ENCODE data around the gene MBOAT1. TPM values are rescaled to one million over a fixed set of nuclear protein-coding genes. Genes with fewer than 3 reads are reported as not detected.

The MBOAT1 gene
- polyA plus RNA-seq, 3 donors = 6.8 to 59.1 (median 8.1) TPM

- Histone ChIP-seq H3K4me1 (ENCODE audit: control insufficient read depth in 1 of 2, insufficient read depth in 2 of 2, low read length in 2 of 2) (peaks cover 11 to 12% of the 10 kb centered on the region in 2 donors), H3K27me3 (ENCODE audit: control insufficient read depth in 2 of 2, insufficient read depth in 2 of 2, low read length in 2 of 2) (no peaks in the 10 kb centered on the region), H3K9ac (ENCODE audit: insufficient read depth, low read length, poor library complexity, severe bottlenecking) (no peak overlapping the region), H3K9me3 (replicated peaks in 1 of 2; ENCODE audit: control insufficient read depth in 1 of 2, insufficient read depth in 1 of 2, low read length in 2 of 2) (peaks cover 0 to 12% of the 10 kb centered on the region in 2 donors), H4K20me1 (ENCODE audit: insufficient read depth, low read length) (no peaks in the 10 kb centered on the region), H3K79me2 (ENCODE audit: insufficient read depth, low read length) (no peaks in the 10 kb centered on the region), H2AFZ (ENCODE audit: insufficient read depth, low read depth, low read length, poor library complexity, severe bottlenecking) (no peak overlapping the region), H3K36me3 (replicated peaks in 1 of 2; ENCODE audit: control insufficient read depth in 1 of 2, insufficient read depth in 2 of 2, low read length in 2 of 2) (no peaks in the 10 kb centered on the region), H3K27ac (ENCODE audit: low read depth in 1 of 2, low read length in 2 of 2) (no peak overlapping the region), H3K4me3 (replicated peaks in 1 of 3; ENCODE audit: low read depth in 2 of 3, low read length in 3 of 3) (no peak overlapping the region), H3K4me2 (replicated peaks; ENCODE audit: extremely low read depth, low read length, poor library complexity, severe bottlenecking) (no peak overlapping the region)
- no peaks in the 10 kb centered on the region for H3K27me3 Mint-ChIP-seq (ENCODE audit: low read depth in 3 of 3)
- TF ChIP-seq CTCF (IDR thresholded peaks at IDR 0.05) = no peak
- no peak for DNase-seq
- no peak overlapping the region for H3K27ac Mint-ChIP-seq
- H3K36me3 Mint-ChIP-seq = no peaks in the 10 kb centered on the region
- WGBS (ENCODE audit: insufficient coverage) = 67% methylated on average over 6 of the region's 7 CpGs
- H3K9me3 Mint-ChIP-seq = peaks cover 0 to 18% (median 3%) of the 10 kb centered on the region in 7 donors
- H3K4me1 Mint-ChIP-seq = peaks cover 9% of the 10 kb centered on the region
- no peak overlapping the region for H3K4me3 Mint-ChIP-seq
- intact Hi-C loops (cut with micrococcal nuclease) = no loop called here
Measured at GRCh38 chr6:20260360-20260759, 48.1 kb upstream of the MBOAT1 start.

- Histone ChIP-seq H3K4me1 (ENCODE audit: control insufficient read depth in 1 of 2, insufficient read depth in 2 of 2, low read length in 2 of 2) (peaks cover 11 to 12% of the 10 kb centered on the region in 2 donors), H4K20me1 (ENCODE audit: insufficient read depth, low read length) (no peaks in the 10 kb centered on the region), H3K4me2 (replicated peaks; ENCODE audit: extremely low read depth, low read length, poor library complexity, severe bottlenecking) (no peak overlapping the region), H3K79me2 (ENCODE audit: insufficient read depth, low read length) (no peaks in the 10 kb centered on the region), H3K36me3 (replicated peaks in 1 of 2; ENCODE audit: control insufficient read depth in 1 of 2, insufficient read depth in 2 of 2, low read length in 2 of 2) (no peaks in the 10 kb centered on the region), H3K4me3 (replicated peaks in 1 of 3; ENCODE audit: low read depth in 2 of 3, low read length in 3 of 3) (no peak overlapping the region), H3K9ac (ENCODE audit: insufficient read depth, low read length, poor library complexity, severe bottlenecking) (no peak overlapping the region), H3K27ac (ENCODE audit: low read depth in 1 of 2, low read length in 2 of 2) (no peak overlapping the region), H3K27me3 (ENCODE audit: control insufficient read depth in 2 of 2, insufficient read depth in 2 of 2, low read length in 2 of 2) (no peaks in the 10 kb centered on the region), H2AFZ (ENCODE audit: insufficient read depth, low read depth, low read length, poor library complexity, severe bottlenecking) (no peak overlapping the region), H3K9me3 (replicated peaks in 1 of 2; ENCODE audit: control insufficient read depth in 1 of 2, insufficient read depth in 1 of 2, low read length in 2 of 2) (peaks cover 0 to 12% of the 10 kb centered on the region in 2 donors)
- Mint-ChIP-seq H3K27me3 (ENCODE audit: low read depth in 3 of 3) (no peaks in the 10 kb centered on the region), H3K4me1 (peaks cover 9% of the 10 kb centered on the region), H3K27ac (no peak overlapping the region), H3K4me3 (no peak overlapping the region), H3K9me3 (peaks cover 0 to 18% (median 3%) of the 10 kb centered on the region in 7 donors), H3K36me3 (no peaks in the 10 kb centered on the region)
- intact Hi-C loops (cut with micrococcal nuclease) = no loop called here
- 95% methylated on average over 28 of the region's 48 CpGs for WGBS (ENCODE audit: insufficient coverage)
- DNase-seq = no peak
- no peak for TF ChIP-seq CTCF (IDR thresholded peaks at IDR 0.05)
Measured at GRCh38 chr6:20259316-20260049, 47.2 kb upstream of the MBOAT1 start.
